Astrocyte (in vitro differentiated cells and primary cell): ENCODE measurements around the gene PCSK7.

Experiments used
- CTCF ChIP-seq: IDR thresholded peaks from 2 replicates; pipeline ENCODE4 v1.5.1; 2011; ENCODE audit warnings: low read depth, mild to moderate bottlenecking, inconsistent platforms, low read length, moderate library complexity; ENCODE audit not compliant: insufficient read depth
- EZH2 ChIP-seq: IDR thresholded peaks from 2 replicates; pipeline ENCODE4 v1.6.1; 2012; ENCODE audit warnings: mild to moderate bottlenecking, low read length, inconsistent platforms; ENCODE audit not compliant: insufficient read depth

- no peak for TF ChIP-seq CTCF
- TF ChIP-seq EZH2: no peak
Observed at GRCh38 chr11:117183724-117184349, 48.0 kb downstream of the PCSK7 start.
